HG02759 (cell line): ENCODE data around the gene CDK5RAP2.
A peak's percentile ranks its signal among the peaks of the same experiment; 100 is the strongest.

ENCODE experiments used
- ATAC-seq: cut with Tn5 transposase; IDR thresholded peaks from one replicate; pipeline ENCODE4 v1.9.1; 2021; ENCODE audit warnings: mild to moderate bottlenecking, moderate library complexity; ENCODE audit not compliant: unreplicated experiment

Gene CDK5RAP2

DNA sequence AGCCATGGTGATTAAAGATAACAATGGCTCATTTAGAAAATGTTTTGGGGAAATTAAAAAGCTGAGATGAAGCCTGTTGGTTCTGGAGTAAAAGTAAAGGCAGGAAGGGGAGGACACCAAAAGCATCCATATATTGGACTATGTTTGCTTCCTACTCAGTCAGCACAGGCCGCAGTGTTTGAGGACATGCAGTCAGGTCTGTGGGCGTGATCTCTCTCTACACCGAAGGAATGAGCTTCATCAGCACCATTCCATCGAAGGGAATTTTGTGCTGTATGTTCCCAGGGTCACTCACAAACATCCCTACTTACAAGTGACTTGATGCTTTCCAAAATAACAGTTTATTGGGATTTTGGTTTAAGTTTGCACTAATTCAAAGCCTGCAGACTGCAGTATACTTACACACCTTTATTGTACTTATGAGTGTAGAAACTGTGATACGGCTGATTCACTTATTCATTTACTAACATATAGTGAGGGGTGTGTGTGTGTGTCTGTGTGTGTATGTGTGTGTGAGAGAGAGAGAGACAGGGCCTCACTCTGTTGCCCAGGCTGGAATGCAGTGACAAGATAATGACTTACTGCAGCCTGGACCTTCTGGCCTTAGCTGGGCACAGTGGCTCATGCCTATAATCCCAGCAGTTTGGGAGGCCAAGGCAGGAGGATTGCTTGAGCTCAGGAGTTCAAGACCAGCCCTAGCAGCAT is 13.4 kb upstream of the CDK5RAP2 start:
- ATAC-seq, result no peak

DNA sequence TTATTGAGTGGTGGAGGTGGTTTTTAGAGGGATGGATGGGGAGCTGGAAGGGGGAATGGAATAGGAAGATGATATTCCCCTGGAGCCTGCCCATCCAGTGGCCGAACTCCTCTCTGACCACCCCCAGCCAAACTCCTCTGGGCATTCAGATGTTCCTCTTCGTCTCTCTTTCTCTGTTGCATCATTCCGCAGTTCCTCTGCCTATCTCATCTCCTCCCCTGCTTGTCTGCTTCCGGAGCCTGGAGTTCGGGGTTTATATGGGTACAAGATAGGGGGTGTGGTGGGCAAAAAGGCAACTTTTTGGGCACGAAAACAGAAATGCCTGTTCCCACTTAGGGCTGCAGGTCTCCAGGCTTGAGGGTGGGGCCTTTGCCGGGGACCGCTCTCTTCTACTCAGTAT is 12.2 kb upstream of the CDK5RAP2 start:
- no peak for ATAC-seq

DNA sequence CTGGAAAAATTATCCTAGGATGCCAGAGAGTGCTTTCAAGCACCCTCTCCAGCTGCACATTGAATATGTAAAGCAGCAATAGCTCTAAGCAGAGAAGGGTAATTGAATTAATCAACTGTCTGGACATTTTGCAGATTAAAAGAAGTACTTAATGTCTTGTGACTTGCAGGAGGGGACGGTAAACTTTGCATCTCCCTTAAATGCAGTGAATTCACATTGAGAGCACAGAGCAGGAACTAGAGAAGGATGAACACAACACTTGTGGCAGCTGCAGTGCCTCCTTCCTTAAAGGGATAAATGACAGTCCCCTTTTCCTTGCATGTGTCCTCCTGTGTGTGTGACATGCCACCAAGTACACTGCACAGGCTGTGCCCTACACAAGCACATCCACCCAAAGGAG is 7.4 kb upstream of the CDK5RAP2 start:
- no peak for ATAC-seq

DNA sequence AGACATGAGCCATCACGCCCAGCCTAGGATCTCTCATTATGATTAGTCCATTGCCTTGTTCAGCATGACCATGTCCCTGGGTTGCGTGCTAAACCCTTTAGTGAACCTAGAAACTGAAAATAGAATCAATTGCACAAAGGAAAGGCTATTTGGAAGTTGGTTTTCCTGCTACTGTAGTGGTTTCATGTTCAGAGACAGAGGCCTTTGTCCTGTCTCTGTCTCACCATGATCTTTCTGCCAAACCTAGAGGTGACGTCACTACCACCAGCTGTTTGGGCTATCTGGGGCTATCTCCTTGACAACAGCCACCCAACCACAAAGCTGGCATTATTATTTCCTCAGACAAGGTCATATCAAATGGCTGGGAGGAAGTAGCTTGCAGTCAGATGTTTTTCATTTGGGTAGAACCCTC is 4.0 kb upstream of the CDK5RAP2 start:
- peak; percentile 39 for ATAC-seq

DNA sequence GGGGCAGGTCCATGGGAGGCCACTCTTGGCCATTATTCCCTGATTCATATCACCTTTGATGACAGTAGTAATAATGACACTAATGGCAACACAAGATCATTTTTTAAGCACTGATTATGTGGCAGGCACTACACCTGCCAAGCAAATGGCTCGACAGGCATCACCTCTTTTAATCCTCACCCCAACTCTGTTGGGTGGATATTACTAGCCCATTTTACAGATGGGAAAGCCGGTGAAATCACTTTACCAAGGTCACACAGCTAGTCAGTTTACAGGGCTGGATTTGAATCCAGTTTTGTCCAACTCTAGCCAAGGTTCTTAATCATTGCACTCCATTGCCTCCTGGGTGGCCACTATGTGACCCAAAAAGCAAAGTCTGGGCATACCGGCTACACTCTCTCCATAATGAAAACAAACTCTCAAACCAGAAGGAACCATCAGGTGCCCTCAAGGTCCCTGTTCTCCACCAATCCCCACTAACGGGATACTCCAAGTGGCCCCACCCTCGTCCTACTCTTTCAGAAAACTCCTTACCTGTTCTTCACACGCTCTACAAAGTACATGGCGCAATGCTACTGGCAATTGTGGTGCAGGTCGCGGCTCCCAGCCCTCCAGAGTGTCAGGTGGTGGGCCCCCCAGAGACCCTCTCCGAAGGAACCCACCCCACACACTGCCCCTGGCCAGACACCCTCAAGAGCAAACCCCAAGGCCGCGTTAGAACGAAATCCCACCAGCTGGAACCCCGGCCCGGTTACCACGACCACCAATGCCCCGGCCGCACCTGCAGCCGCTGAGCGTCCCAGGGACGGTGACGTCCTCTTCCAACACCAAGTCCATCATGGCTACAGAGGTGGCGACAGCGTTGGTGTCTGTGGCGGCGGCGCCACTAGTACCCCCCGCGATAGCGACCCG is 572 bp downstream of the CDK5RAP2 start:
- ATAC-seq, result peak; percentile 52

DNA sequence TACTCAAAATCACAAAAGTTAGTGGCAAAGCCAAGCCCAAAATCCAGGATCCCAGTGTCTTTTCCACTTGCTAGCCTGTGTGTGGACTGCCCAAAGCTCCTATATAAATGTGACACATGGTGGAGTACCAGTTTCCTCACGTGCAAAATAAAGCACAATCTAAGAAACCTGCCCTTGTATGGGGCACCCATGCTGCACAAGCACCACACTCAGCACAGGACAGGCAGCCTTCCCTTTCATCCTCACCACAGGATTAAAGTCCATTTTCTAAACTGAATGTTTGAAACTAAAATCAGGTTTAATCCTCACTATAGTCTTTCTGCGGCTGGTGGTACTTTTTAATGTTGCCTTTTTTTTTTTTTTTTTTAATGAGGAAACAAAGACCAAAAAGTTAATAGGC is 5.5 kb downstream of the CDK5RAP2 start:
- no peak for ATAC-seq

DNA sequence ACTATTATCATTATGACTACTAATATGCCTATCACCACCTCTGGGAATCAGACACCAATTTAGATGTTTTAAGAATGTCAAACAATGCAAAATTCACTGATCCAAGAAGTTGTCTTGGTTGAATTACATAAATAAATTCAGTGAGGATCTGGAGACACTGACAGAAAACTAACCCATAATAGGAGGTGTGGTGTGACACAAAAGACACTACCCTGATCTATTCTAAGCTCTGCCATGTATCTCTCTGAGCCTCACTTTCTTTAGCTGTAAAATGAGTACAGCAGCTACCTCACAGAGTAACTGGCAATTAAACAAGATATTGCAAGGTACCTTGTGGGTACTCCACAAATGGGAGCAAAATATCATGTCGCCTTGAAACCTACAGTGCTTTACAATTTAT is 7.5 kb downstream of the CDK5RAP2 start:
- no peak for ATAC-seq

DNA sequence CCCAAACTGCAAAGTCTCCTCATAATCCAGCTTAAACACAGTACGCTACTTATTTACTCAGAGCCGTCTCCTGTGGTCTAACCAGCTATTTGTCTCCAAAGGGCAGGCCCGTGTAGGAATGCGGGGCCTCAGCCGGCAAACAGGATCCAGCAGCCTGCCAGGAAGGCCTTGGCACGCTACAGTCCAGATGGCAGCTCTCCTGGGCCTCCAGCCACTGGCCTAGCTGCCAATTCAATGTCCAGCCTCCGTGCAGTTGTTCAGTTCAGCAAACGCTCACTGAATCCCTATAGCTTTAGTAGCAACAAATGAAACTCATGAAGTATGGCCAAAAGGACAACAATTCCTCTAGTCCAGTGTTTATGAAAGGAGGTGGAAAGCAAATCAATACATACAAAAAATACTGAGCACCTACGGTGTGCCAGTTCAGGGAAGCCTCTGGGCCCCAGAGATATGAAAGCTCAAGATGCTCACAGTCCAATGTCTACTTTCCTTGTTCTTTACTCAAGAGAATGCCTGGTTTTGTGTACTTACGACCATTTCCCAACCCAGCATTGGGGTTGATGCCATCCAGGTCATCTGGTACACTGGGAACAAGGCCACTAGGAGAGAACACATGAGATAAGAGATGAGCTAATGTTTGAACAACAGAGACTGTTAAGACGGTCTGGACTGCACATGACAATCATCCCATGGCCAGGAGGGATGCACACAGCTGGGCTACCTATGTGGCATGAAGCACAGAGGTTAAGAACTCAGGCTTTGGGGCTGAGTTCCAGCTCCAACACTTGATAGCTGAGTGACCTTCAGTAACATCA is 8.3 kb downstream of the CDK5RAP2 start:
- ATAC-seq, result no peak

DNA sequence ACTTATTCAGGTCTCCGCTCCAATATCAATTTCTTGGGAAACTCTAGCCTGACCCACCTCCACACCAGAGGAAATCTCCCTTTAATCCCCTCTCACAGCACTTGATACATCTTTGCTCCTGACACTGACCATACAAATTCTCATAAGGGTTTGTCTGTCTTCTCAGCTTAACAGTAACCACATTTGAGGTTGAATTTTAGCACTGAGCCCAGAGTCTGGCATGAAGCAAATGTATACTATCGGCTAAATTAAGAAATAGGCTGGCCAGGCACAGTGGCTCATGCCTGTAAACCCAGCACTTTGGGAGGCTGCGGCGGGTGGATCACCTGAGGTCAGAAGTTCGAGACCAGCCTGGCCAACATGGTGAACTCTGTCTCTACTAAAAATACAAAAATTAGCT is 9.7 kb downstream of the CDK5RAP2 start:
- ATAC-seq, result no peak

DNA sequence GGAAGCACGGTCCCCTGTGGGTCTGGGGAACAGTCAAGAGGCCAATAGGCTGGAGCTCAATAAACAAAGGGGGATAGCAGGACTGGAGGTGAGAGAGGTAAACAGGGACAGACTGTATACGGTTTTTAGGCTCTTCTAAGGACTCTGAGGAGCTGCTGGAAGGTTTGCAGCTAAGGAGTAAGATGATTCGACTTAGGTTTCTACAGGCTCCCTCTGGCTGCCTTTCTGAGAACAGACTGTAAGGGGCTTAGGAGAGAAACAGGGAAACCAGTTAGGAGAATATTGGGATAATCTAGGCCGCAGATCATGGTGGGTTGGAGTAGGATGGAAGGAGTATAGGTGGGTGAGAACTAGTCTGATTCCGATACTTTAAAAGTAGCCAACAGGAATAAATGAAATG is 10.4 kb downstream of the CDK5RAP2 start:
- ATAC-seq, result no peak

DNA sequence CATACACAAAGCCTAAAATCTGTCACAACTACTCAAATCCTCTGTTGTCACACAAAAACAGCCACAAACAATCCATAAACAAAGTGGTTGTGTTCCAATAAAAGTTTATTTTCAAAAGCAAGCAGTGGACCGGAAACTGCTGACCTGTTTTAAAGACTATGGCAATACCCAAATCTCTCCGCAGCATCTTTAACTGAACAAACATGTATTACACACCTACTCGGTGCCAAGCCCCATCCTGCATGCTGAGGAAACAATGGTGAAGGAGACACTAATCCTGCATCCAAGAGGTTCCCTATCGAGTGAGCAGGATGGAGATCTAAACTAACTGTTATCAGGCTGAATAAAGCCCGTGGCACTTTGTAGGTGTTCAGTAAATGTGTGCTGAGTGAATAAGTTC is 11.2 kb downstream of the CDK5RAP2 start:
- ATAC-seq, result no peak

DNA sequence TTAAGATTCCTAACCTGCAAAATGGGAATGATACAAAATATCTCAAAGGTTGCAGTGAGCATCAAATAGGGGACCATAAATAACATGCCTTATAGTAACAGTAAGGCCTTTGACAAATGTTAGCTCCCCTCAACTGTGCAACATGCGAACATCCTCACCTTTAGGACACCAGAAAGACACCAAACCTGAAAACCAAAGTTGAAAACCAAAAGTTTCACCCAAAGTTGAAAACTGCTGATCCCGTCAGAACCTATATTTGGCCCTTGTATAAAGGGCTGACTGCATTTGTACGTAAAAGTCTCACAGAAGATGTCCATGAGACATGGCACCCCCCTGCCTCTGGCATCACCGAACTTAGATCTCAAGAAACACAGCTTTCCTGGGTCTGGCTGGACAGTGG is 12.1 kb downstream of the CDK5RAP2 start:
- ATAC-seq, result no peak

DNA sequence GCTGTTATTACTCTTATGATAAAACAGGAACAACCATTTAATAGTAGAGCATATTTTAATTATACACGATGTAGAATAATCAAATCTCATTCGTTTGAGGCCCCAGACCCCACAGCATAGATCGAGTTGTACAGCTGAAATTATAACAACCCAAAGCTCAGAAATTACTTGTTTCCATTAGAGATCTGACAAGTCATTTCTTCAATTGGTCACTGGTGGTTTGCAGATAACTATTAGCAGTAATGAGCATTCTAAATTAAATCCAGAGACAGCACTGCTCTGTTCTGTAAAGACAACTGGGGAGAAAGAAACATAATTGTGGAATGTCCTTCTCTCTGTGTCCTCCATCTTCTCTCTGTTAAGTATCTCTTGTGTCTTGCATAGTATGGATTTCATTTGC is 12.9 kb downstream of the CDK5RAP2 start:
- ATAC-seq, result no peak

DNA sequence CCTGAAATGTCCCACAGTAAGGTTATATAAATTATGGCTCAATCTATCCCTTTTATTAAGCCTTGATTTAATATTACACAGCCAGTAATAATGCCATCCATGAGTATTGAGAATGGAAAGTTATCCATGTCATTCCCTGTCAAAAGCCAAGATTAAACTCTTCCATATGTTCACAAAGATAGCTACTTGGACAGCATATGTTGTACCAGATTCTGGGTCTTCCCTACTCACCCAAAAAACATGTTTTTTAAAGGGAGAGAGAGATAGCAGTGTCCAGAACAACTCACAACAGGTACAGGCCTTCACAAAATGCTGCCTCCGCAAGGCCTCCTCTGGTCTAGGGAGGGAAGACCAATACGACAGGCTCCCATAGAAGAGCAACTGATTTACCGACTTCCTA is 15.4 kb downstream of the CDK5RAP2 start:
- ATAC-seq, result no peak

DNA sequence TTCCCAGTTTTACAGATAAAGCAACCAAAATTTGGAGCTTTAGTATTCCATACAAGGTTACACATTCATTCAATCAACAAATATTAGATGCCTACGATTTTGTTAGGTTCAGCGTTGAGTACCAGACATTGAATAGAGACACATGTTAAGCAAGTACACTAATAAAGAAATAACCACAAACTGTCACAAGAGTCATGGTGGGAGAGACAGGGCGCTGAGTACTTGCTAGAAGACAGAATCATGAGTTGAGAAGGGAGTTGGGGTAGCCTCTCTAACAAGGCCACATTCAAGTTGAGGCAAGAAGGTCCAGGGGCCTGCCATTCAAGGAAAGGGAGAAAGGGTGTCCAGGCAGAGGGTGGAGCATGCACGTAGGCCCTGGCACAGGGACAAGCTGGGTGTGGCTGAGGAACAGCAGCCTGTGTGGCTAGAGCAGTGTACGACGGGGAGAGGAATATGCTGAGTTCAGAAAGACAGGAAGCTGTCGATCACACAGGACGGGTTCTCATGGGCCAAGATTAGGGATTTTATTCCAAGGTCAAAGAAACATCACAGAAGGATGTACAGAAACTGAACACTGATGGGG is 17.0 kb downstream of the CDK5RAP2 start:
- no peak for ATAC-seq

DNA sequence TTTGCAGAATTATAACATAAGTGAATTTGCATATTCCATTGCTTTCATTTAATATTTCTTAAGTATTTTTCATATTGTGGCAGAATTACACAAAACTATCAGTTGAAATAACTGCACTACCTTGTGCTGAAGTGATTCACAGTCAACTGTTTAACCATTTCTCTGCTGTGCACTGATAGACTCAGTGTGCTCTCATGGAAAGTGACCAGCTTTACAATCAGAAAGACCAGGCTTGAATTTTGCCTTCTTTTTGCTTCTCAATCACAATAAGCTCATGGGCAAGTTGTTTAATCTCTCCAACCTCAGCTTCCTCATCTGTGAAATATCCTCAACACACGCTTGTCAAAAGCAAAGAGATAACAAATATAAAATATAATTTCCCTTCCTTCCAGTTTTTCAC is 18.3 kb downstream of the CDK5RAP2 start:
- no peak for ATAC-seq

DNA sequence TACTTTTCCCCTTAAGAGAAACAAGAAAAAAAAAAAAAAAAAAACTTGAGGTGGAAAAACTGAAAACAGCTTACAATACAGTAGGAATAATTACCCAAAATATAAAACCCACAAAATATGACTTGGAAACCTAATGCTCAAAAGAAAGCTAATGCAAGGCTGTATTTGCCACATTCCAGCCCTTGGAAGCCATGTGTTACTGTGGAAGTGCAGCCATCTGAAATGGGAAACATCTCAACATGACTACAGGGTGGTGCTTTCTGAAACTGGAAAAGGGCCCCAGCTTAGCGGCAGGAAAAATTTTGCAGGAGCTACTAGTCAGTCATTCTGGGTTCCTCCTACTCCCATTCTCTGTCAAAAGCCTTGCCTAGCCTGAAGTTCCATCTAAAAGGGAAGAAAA is 20.4 kb downstream of the CDK5RAP2 start:
- no peak for ATAC-seq

DNA sequence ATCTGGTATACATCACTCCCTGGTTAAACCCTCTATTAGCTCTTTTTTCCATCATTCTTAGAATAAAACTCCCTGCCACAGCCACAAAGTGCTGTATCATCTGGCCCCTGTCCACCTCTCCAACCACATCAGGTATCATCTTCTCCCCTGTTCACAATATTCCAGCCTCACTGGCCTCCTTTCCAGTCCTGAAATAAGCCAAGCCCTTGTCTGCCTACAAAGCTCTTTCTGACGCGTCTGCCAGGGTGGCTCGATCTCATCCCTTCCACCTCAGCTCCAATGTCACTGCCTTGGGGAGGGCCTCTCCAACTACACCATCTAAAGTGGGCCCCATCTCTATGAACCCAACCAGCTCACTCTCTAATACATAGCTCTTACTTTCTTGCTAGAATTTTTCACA is 21.5 kb downstream of the CDK5RAP2 start:
- ATAC-seq, result no peak

DNA sequence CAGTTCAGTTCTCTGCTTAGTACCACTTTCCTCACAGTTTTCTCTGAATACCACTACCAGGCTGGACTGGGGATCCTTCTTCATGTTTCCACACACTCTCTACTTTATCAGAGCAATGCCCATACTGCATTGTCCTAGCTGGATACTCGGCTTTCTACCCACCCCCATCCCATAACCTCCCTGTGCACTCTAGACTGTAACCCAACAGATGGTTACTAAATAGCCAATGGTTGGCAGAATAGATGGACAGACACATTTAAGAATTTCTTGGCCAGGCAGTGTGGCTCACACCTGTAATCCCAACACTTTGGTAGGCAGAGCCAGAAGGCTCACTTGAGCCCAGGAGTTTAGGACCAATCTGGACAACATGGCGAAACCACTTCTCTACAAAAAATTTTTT is 22.8 kb downstream of the CDK5RAP2 start:
- no peak for ATAC-seq

DNA sequence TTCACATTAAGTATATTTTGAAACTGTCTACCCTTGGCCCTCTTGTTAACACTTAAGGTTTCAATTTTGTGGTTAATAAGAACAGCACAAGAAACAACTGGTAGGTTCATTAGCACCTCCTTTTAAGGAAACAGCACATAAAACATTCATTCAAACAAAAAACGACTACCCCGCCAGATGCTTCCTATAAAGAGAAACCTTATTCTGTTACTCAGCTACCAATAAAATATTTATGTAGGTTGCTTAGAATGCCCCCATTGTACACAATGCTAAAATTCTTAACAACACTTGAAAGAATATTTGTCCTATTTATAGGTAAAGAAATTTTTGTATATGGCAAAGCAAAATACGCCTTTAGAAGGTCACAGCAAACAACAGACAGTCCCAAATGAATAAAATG is 23.2 kb downstream of the CDK5RAP2 start:
- ATAC-seq, result no peak

DNA sequence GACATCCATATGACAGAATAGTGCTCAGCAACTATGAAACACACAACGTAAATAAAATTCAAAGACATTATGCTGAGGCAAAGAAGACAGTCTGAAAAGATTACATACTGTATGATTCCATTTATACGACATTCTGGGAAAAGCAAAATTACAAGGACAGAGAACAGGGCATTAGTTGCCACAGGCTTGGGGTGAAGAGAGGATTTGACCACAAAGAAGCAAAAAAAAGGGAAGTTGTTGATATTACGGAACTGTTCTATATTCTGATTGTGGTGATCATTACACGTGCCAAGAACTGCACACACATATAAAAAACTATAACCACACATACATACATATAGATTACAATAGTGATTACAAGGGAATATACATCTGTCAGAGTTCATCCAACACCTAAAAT is 24.1 kb downstream of the CDK5RAP2 start:
- no peak for ATAC-seq
